K562 (cell line): ENCODE measurements around the gene MED15. TPM values are rescaled to one million over a fixed set of nuclear protein-coding genes. Genes with fewer than 3 reads are reported as not detected.
"Not testable (repeated sequence)": the region's sequence is repeated elsewhere in the genome, so short reads cannot be mapped to it uniquely, and the experiment has no call there.

ENCODE experiments used
- ATAC-seq: fragments of 200-7000 bp; cut with Tn5 transposase; 3 replicates; pipeline ENCODE4 v1.9.1; 2020; ENCODE audit warnings: moderate library complexity
- BruUV-seq: library from RNA; stranded (reverse); fragments of 400-500 nt; replicated peaks from 2 replicates; lab custom pipeline; 2021; lab: Mats Ljungman, UMichigan
- CTCF ChIA-PET: fragments of 300-600 bp; formaldehyde crosslinking; extraction: SDS; loops from one replicate; lab custom pipeline; 2021; ENCODE audit warnings: low intra/inter-chr PET ratio; lab: Yijun Ruan, JAX
- POLR2A ChIA-PET: fragments of 300-600, 350-650 bp; sonication (Branson Sonifier 250); formaldehyde crosslinking; extraction: SDS; loops from one replicate; lab custom pipeline; 2021; ENCODE audit warnings: antibody characterized with exemption, inconsistent platforms; lab: Yijun Ruan, JAX
- DNase-seq, 4 experiments: peaks; one replicate each; pipeline versions ENCODE4 v3.0.0 to v3.0.0-alpha.2; 2011 to 2018; ENCODE audit warnings: low spot score in 3 of 4, mixed read lengths in 3 of 4; ENCODE audit errors: extremely low read depth in 1 of 4
- FAIRE-seq: peaks from 2 replicates; lab custom pipeline; 2011; peaks lifted over from hg19 to GRCh38; lab: Jason Lieb, UNC
- H2AFZ ChIP-seq: 2 replicates; pipeline ENCODE4 v1.6.0; 2011; ENCODE audit warnings: low read depth, low read length, control low read depth, inconsistent platforms
- H3K27ac ChIP-seq: fragments of 200-600 bp; 3 replicates; pipeline ENCODE4 v1.8.0; 2011; ENCODE audit warnings: low read depth, mild to moderate bottlenecking, control low read depth, inconsistent platforms, low read length, moderate library complexity, mixed read lengths; ENCODE audit errors: extremely low read depth
- H3K27me3 ChIP-seq, 2 experiments: fragments of 300-600 bp in 1 of 2; 2 replicates in 1 of 2; 3 replicates in 1 of 2; pipeline versions ENCODE4 v1.6.0 to v1.8.0; 2011; ENCODE audit warnings: inconsistent platforms in 2 of 2, low read length in 2 of 2, mild to moderate bottlenecking in 1 of 2, mixed read lengths in 1 of 2, moderate library complexity in 1 of 2; ENCODE audit not compliant: control insufficient read depth in 2 of 2, insufficient read depth in 2 of 2
- H3K36me3 ChIP-seq: fragments of 300-600 bp; 3 replicates; pipeline ENCODE4 v1.8.0; 2011; ENCODE audit warnings: mild to moderate bottlenecking, low read length, inconsistent platforms; ENCODE audit not compliant: control insufficient read depth, insufficient read depth
- H3K4me1 ChIP-seq, 2 experiments: fragments of 200-600 bp in 1 of 2; replicated peaks in 1 of 2; 2 replicates in 1 of 2; 3 replicates in 1 of 2; pipeline versions ENCODE4 v1.5.1 to v1.8.0; 2011; ENCODE audit warnings: inconsistent platforms in 2 of 2, low read length in 2 of 2, mild to moderate bottlenecking in 1 of 2, mixed read lengths in 1 of 2, moderate library complexity in 1 of 2; ENCODE audit not compliant: control insufficient read depth in 2 of 2, insufficient read depth in 2 of 2
- H3K4me2 ChIP-seq: 2 replicates; pipeline ENCODE4 v1.6.1; 2011; ENCODE audit warnings: low read length, control low read depth, inconsistent platforms, mixed read lengths; ENCODE audit not compliant: insufficient read depth
- H3K4me3 ChIP-seq: fragments of 200-600 bp; sonication (generic), shearing (Covaris generic); 2 replicates; pipeline ENCODE4 v1.5.1; 2016; ENCODE audit warnings: control low read depth, inconsistent platforms
- H3K79me2 ChIP-seq: fragments of 200-600 bp; 3 replicates; pipeline ENCODE4 v1.8.0; 2011; ENCODE audit warnings: low read length, inconsistent platforms; ENCODE audit not compliant: control insufficient read depth, insufficient read depth
- H3K9ac ChIP-seq, 2 experiments: 2 replicates each; pipeline versions ENCODE4 v1.6.0 to v1.6.1; 2011; ENCODE audit warnings: low read depth in 2 of 2, low read length in 2 of 2, control low read depth in 1 of 2, inconsistent platforms in 1 of 2, mild to moderate bottlenecking in 1 of 2, mixed read lengths in 1 of 2; ENCODE audit not compliant: insufficient read depth in 1 of 2
- H3K9me1 ChIP-seq: one replicate; pipeline ENCODE4 v1.6.0; 2011; ENCODE audit warnings: inconsistent platforms, mild to moderate bottlenecking, low read length, moderate library complexity; ENCODE audit not compliant: control insufficient read depth, insufficient read depth
- H3K9me3 ChIP-seq: replicated peaks from 2 replicates; pipeline ENCODE4 v1.5.1; 2011; ENCODE audit warnings: low read depth, low read length, inconsistent platforms; ENCODE audit not compliant: control insufficient read depth, insufficient read depth
- H4K20me1 ChIP-seq: replicated peaks from 2 replicates; pipeline ENCODE4 v1.6.1; 2011; ENCODE audit warnings: low read length, inconsistent platforms, mixed read lengths; ENCODE audit not compliant: control insufficient read depth, insufficient read depth
- ARID4B ChIP-seq: sonication (generic); formaldehyde crosslinking; IDR thresholded peaks from 2 replicates; pipeline ENCODE4 v1.8.0; 2022; ENCODE audit warnings: mild to moderate bottlenecking, missing genetic modification reagents
- MAX ChIP-seq: sonication (generic); formaldehyde crosslinking; IDR thresholded peaks from 2 replicates; pipeline ENCODE4 v1.9.0; 2022; ENCODE audit warnings: mild to moderate bottlenecking, missing genetic modification reagents
- PURB ChIP-seq: sonication (generic); formaldehyde crosslinking; IDR thresholded peaks from 2 replicates; pipeline ENCODE4 v1.9.0; 2021; ENCODE audit warnings: low read depth, mild to moderate bottlenecking, missing genetic modification reagents
- WGBS: fragments of 100-300 bp; shearing (Covaris generic); methylation state at CpG from one replicate; pipeline ENCODE4 v1.1.6; 2016; ENCODE audit warnings: low coverage, mixed read lengths; ENCODE audit not compliant: insufficient coverage; ENCODE audit errors: missing lambda C conversion rate; 5-methylcytosine and 5-hydroxymethylcytosine counted together
- in situ Hi-C: fragments of 300-500 bp; cut with MboI; formaldehyde crosslinking; loops from 4 replicates; pipeline ENCODE4 v1.15.0; 2018; ENCODE audit warnings: inconsistent platforms, mixed read lengths
- intact Hi-C: fragments of 100-400 bp; cut with micrococcal nuclease; formaldehyde crosslinking; loops from 2 replicates; pipeline ENCODE4 v1.14.2; 2022
- polyA plus RNA-seq, 8 experiments: library from polyadenylated mRNA; depleted of rRNA in 4 of 8; stranded (reverse) in 5 of 8; unstranded in 3 of 8; fragments of >200 nt; fragmentation: Nextera tagmentation in 2 of 8; fragmentation: Illumina TruSeq in 1 of 8; extraction: Ambion mirVana in 2 of 8; extraction: Trizol in 1 of 8; gene quantifications; 2 replicates each; pipeline versions ENCODE4 v1.2.1 to v1.2.3, GENCODE V29; 2011 to 2014; ENCODE audit warnings: inconsistent platforms in 1 of 8, missing spikeins in 1 of 8
- total RNA-seq, 7 experiments: library from RNA; depleted of rRNA in 6 of 7; stranded (reverse); fragments of >200 nt in 6 of 7; fragmentation: Illumina TruSeq in 2 of 7; extraction: Trizol in 2 of 7; gene quantifications; 2 replicates each; pipeline versions ENCODE4 v1.2.1 to v1.2.3, GENCODE V29; 2011 to 2021; ENCODE audit warnings: low replicate concordance in 1 of 7
- TF ChIP-seq, protein P1 (sequence below): fragments of 250-450 bp; sonication (Bioruptor Pico); IDR thresholded peaks from 2 replicates; pipeline ENCODE4 v1.5.0; 2020; ENCODE audit warnings: mild to moderate bottlenecking, borderline replicate concordance
- TF ChIP-seq, protein P2 (sequence below): fragments of 250-450 bp; sonication (Bioruptor Pico); IDR thresholded peaks from 2 replicates; pipeline ENCODE4 v1.5.0; 2021
- TF ChIP-seq, protein P3 (sequence below): sonication (generic); formaldehyde crosslinking; IDR thresholded peaks from 2 replicates; pipeline ENCODE4 v1.9.0; 2022; ENCODE audit warnings: mild to moderate bottlenecking, missing genetic modification reagents
- TF ChIP-seq, protein P4 (sequence below), 3 experiments: IDR thresholded peaks in 2 of 3; conservative IDR thresholded peaks in 1 of 3; 2 replicates each; pipeline ENCODE4 v1.5.1; 2011 to 2012; ENCODE audit warnings: low read length in 3 of 3, mild to moderate bottlenecking in 3 of 3, control low read depth in 2 of 3, improper control_type of control experiment in 1 of 3, inconsistent platforms in 1 of 3, low read depth in 1 of 3, mixed read lengths in 1 of 3, moderate library complexity in 1 of 3; ENCODE audit not compliant: insufficient read depth in 2 of 3

Gene MED15
- total and polyA plus RNA-seq, 9 of the 15 experiments (the other 6 are each of a cell fraction or from before 2014, with no cell fraction given) = 4.0 to 271 (median 60.1) TPM

DNA sequence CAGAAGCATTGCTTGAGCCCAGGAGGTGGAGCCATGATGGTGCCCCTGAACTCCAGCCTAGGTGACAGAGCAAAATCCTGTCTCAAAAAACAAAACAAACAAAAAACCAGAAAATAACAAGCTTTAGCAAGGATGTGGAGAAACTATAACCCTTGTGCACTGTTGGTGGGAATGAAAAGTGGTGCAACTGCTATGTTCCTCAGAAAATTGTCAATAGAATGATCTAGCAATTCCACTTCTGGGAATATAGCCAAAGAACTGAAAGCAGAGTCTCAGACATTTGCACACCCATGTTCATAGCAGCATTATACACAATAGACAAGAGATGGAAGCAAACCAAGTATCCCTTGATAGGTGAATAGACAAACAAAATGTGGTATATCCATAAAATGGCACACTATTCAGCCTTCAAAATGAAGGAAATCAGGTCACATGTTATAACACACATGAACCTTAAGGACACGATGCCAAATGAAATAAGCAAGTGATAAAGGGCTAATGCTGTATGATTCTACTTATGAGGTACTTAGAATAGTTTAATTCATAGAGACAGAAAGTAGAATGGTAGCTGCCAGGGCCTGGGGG lies 27.7 kb upstream of the MED15 start (continued):
- TF ChIP-seq, protein P1, sequence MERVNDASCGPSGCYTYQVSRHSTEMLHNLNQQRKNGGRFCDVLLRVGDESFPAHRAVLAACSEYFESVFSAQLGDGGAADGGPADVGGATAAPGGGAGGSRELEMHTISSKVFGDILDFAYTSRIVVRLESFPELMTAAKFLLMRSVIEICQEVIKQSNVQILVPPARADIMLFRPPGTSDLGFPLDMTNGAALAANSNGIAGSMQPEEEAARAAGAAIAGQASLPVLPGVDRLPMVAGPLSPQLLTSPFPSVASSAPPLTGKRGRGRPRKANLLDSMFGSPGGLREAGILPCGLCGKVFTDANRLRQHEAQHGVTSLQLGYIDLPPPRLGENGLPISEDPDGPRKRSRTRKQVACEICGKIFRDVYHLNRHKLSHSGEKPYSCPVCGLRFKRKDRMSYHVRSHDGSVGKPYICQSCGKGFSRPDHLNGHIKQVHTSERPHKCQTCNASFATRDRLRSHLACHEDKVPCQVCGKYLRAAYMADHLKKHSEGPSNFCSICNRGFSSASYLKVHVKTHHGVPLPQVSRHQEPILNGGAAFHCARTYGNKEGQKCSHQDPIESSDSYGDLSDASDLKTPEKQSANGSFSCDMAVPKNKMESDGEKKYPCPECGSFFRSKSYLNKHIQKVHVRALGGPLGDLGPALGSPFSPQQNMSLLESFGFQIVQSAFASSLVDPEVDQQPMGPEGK (CRISPR knock-in tag) = no peak

- H3K4me3 ChIP-seq, H3K27me3 ChIP-seq, H3K4me1 ChIP-seq, H3K36me3 ChIP-seq, H3K9me1 ChIP-seq, BruUV-seq, H4K20me1 ChIP-seq, H3K9me3 ChIP-seq, H3K4me2 ChIP-seq, DNase-seq, in situ Hi-C loops, H3K27ac ChIP-seq, ATAC-seq, H3K79me2 ChIP-seq, FAIRE-seq, H2AFZ ChIP-seq: not testable (repeated sequence)
- POLR2A ChIA-PET = interaction anchor here (0.8 to 9.2 kb wide), 14 partner anchors 10 to 76 kb away, joined by 3 to 74 read pairs (median 4); partner anchors contain the start of genes KLHL22 and MED15
- intact Hi-C loops = loop anchor here (2.0 kb wide), 1 partner anchor 14 kb away; no protein-coding TSS in a partner anchor
- CTCF ChIA-PET = interaction anchor here (1.2 kb wide), 1 partner anchor 184 kb away, joined by 3 read pairs; no protein-coding TSS in a partner anchor
- 86% methylated on average over 7 of the region's 7 CpGs for WGBS
- H3K9ac ChIP-seq = peak overlapping the region in 1 of 2 experiments; percentile 23; a peak in 1 of 4 replicates
- TF ChIP-seq ARID4B (CRISPR knock-in tag) (peak; percentile 60; the same call in 1 of the 2 replicates), PURB (CRISPR knock-in tag) (peak; percentile 13; the same call in 1 of the 2 replicates), MAX (CRISPR knock-in tag) (0 out of 2 replicates have a peak, but pooled peaks have one; percentile 16)
- TF ChIP-seq, protein P2, sequence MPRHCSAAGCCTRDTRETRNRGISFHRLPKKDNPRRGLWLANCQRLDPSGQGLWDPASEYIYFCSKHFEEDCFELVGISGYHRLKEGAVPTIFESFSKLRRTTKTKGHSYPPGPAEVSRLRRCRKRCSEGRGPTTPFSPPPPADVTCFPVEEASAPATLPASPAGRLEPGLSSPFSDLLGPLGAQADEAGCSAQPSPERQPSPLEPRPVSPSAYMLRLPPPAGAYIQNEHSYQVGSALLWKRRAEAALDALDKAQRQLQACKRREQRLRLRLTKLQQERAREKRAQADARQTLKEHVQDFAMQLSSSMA (CRISPR knock-in tag) = 0 out of 2 replicates have a peak, but pooled peaks have one; percentile 51
- TF ChIP-seq, protein P3, sequence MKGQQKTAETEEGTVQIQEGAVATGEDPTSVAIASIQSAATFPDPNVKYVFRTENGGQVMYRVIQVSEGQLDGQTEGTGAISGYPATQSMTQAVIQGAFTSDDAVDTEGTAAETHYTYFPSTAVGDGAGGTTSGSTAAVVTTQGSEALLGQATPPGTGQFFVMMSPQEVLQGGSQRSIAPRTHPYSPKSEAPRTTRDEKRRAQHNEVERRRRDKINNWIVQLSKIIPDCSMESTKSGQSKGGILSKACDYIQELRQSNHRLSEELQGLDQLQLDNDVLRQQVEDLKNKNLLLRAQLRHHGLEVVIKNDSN = peak; percentile 58
- TF ChIP-seq, protein P4, sequence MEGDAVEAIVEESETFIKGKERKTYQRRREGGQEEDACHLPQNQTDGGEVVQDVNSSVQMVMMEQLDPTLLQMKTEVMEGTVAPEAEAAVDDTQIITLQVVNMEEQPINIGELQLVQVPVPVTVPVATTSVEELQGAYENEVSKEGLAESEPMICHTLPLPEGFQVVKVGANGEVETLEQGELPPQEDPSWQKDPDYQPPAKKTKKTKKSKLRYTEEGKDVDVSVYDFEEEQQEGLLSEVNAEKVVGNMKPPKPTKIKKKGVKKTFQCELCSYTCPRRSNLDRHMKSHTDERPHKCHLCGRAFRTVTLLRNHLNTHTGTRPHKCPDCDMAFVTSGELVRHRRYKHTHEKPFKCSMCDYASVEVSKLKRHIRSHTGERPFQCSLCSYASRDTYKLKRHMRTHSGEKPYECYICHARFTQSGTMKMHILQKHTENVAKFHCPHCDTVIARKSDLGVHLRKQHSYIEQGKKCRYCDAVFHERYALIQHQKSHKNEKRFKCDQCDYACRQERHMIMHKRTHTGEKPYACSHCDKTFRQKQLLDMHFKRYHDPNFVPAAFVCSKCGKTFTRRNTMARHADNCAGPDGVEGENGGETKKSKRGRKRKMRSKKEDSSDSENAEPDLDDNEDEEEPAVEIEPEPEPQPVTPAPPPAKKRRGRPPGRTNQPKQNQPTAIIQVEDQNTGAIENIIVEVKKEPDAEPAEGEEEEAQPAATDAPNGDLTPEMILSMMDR (IDR thresholded peaks at IDR 0.05 in 2 of 3, conservative IDR thresholded peaks at IDR 0.05 in 1 of 3; ENCODE audit: insufficient read depth in 2 of 3, low read depth in 1 of 3, low read length in 3 of 3) = 0 out of 6 replicates have a peak, but pooled peaks of 1 of the 3 experiments have one; percentile 3
Observed at GRCh38 chr22:20483143-20483506, 24.3 kb upstream of the MED15 start.
